Measurements from ENCODE around the gene SCRN1.

DNA sequence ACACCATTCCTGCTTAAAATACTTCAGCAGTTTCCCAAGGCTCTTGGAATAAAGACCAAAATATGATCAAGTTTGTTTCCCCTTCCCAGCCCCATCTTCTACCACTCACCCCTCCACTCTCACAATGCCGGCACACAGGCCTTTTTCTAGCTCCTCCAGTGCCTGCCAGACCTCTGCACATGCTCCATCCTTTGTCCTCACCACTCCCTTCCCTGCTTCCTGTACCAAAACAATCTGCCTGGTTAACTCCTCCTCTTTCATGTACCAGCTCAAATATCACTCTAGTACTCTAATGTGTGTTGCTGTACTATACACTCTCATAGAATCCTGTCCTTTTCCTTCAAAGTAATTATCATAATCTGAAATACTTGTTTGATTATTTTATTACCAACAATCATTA, 19.4 kb downstream of the SCRN1 start:
- TF ChIP-seq, protein P1, sequence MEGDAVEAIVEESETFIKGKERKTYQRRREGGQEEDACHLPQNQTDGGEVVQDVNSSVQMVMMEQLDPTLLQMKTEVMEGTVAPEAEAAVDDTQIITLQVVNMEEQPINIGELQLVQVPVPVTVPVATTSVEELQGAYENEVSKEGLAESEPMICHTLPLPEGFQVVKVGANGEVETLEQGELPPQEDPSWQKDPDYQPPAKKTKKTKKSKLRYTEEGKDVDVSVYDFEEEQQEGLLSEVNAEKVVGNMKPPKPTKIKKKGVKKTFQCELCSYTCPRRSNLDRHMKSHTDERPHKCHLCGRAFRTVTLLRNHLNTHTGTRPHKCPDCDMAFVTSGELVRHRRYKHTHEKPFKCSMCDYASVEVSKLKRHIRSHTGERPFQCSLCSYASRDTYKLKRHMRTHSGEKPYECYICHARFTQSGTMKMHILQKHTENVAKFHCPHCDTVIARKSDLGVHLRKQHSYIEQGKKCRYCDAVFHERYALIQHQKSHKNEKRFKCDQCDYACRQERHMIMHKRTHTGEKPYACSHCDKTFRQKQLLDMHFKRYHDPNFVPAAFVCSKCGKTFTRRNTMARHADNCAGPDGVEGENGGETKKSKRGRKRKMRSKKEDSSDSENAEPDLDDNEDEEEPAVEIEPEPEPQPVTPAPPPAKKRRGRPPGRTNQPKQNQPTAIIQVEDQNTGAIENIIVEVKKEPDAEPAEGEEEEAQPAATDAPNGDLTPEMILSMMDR (IDR thresholded peaks at IDR 0.05) = no peak
- no peak for TF ChIP-seq POLR2AphosphoS5 (IDR thresholded peaks at IDR 0.05)
- no peak for TF ChIP-seq POLR2A (IDR thresholded peaks at IDR 0.05)
